A673 (cell line): ENCODE measurements around the gene LAMP1. TPM values are rescaled to one million over a fixed set of nuclear protein-coding genes. Genes with fewer than 3 reads are reported as not detected.

Experiments used
- BruUV-seq: library from RNA; stranded (reverse); fragments of 400-500 nt; replicated peaks from 2 replicates; lab custom pipeline; 2021; lab: Mats Ljungman, UMichigan
- CTCF ChIA-PET: fragments of 300-600 bp; sonication (Branson Sonifier 250); formaldehyde crosslinking; loops from one replicate; lab custom pipeline; 2022; ENCODE audit warnings: antibody characterized with exemption; lab: Charles Lee
- POLR2A ChIA-PET: fragments of 300-600 bp; sonication (Branson Sonifier 250); formaldehyde crosslinking; loops from one replicate; lab custom pipeline; 2022; ENCODE audit warnings: antibody characterized with exemption; ENCODE audit not compliant: low non-redundant PET; lab: Charles Lee
- DNase-seq: peaks from one replicate; pipeline ENCODE4 v3.0.0-alpha.2; 2015; ENCODE audit warnings: low spot score
- H3K27ac ChIP-seq: fragments of 200-600 bp; sonication (generic); 2 replicates; pipeline ENCODE4 v1.5.1; 2016; ENCODE audit warnings: mixed run types, low read depth, mild to moderate bottlenecking, mixed read lengths, antibody characterized with exemption, low read length; ENCODE audit not compliant: poor library complexity, severe bottlenecking
- H3K27me3 ChIP-seq: fragments of 200-600 bp; sonication (generic); replicated peaks from 2 replicates; pipeline ENCODE4 v1.6.1; 2017; ENCODE audit warnings: mixed run types, low read depth, mild to moderate bottlenecking, mixed read lengths, antibody characterized with exemption, low read length; ENCODE audit not compliant: insufficient read depth, poor library complexity
- H3K36me3 ChIP-seq: fragments of 200-600 bp; sonication (generic); 2 replicates; pipeline ENCODE4 v1.6.1; 2016; ENCODE audit warnings: mixed run types, mild to moderate bottlenecking, mixed read lengths, antibody characterized with exemption, low read length; ENCODE audit not compliant: insufficient read depth, poor library complexity, severe bottlenecking
- H3K4me1 ChIP-seq: fragments of 200-600 bp; sonication (generic); 2 replicates; pipeline ENCODE4 v1.6.1; 2017; ENCODE audit warnings: mixed run types, mild to moderate bottlenecking, mixed read lengths, antibody characterized with exemption, low read length; ENCODE audit not compliant: insufficient read depth, poor library complexity, severe bottlenecking
- H3K4me3 ChIP-seq: fragments of 200-600 bp; sonication (generic); 2 replicates; pipeline ENCODE4 v1.5.1; 2016; ENCODE audit warnings: low read depth, mixed run types, mild to moderate bottlenecking, mixed read lengths, low read length; ENCODE audit not compliant: poor library complexity, severe bottlenecking
- H3K9me3 ChIP-seq: fragments of 200-600 bp; sonication (generic); 2 replicates; pipeline ENCODE4 v1.6.1; 2016; ENCODE audit warnings: mixed run types, low read depth, mild to moderate bottlenecking, mixed read lengths, antibody characterized with exemption, low read length; ENCODE audit not compliant: poor library complexity, severe bottlenecking
- CTCF ChIP-seq: fragments of 300-800, 200-600 bp; sonication (generic); conservative IDR thresholded peaks from 2 replicates; pipeline ENCODE4 v1.5.1; 2017; ENCODE audit warnings: low read depth, mild to moderate bottlenecking, antibody characterized with exemption, low read length, moderate library complexity, mixed read lengths
- EZH2 ChIP-seq: fragments of 200-600 bp; sonication (generic); IDR thresholded peaks from 2 replicates; pipeline ENCODE4 v1.6.1; 2017; ENCODE audit warnings: borderline replicate concordance, low read depth, mild to moderate bottlenecking, mixed read lengths, antibody characterized with exemption, low read length; ENCODE audit not compliant: poor library complexity, severe bottlenecking
- intact Hi-C: fragments of 100-400 bp; cut with micrococcal nuclease; formaldehyde crosslinking; loops from one replicate; pipeline ENCODE4 v1.10.0; 2022; ENCODE audit not compliant: unreplicated experiment
- total RNA-seq: library from RNA; stranded (reverse); gene quantifications from 2 replicates; pipeline ENCODE4 v1.2.3, GENCODE V29; 2021

The LAMP1 gene
- total RNA-seq, 1 experiment from 2014 or later = 129 TPM

DNA sequence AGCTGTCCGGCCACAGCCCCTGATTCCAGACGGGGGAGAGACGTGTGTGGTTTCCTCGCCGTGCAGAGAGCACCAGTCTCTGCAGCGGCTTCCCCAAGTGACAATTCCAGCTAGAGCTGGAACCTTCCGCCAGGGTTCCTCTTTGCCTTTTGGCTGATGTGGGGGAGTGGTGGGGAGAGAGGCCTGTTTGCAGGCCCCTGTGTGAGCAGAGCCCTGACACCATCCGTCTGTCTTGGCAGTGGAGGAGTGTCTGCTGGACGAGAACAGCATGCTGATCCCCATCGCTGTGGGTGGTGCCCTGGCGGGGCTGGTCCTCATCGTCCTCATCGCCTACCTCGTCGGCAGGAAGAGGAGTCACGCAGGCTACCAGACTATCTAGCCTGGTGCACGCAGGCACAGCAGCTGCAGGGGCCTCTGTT, 25.0 kb downstream of the LAMP1 start:
- ChIA-PET POLR2A (no interaction called here), CTCF (no interaction called here)
- Histone ChIP-seq H3K27me3 (no peaks in the 10 kb centered on the region), H3K4me3 (no peak overlapping the region), H3K27ac (no peak overlapping the region), H3K36me3 (peaks cover 30% of the 10 kb centered on the region), H3K4me1 (no peaks in the 10 kb centered on the region), H3K9me3 (no peaks in the 10 kb centered on the region)
- DNase-seq = no peak
- BruUV-seq = no TSS peak
- intact Hi-C loops = no loop called here
- no peak for TF ChIP-seq EZH2
- TF ChIP-seq CTCF = no peak

DNA sequence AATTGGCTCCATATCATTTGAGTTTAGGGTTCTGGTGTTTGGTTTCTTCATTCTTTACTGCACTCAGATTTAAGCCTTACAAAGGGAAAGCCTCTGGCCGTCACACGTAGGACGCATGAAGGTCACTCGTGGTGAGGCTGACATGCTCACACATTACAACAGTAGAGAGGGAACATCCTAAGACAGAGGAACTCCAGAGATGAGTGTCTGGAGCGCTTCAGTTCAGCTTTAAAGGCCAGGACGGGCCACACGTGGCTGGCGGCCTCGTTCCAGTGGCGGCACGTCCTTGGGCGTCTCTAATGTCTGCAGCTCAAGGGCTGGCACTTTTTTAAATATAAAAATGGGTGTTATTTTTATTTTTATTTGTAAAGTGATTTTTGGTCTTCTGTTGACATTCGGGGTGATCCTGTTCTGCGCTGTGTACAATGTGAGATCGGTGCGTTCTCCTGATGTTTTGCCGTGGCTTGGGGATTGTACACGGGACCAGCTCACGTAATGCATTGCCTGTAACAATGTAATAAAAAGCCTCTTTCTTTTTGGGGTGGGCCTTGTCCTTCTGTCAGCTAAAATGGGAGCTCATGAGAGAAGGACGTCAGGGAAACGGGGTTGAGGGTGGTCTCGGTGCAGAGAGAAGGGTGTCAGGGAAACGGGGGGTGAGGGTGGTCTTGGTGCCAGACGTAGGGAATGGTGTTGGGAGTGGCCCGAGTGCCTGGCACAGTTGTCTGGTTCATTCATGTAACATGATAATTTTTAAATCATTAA, 26.0 kb downstream of the LAMP1 start:
- intact Hi-C loops = no loop called here
- H3K36me3 ChIP-seq = peaks cover 30% of the 10 kb centered on the region
- H3K9me3 ChIP-seq = no peaks in the 10 kb centered on the region
- ChIA-PET POLR2A (no interaction called here), CTCF (no interaction called here)
- BruUV-seq = TSS peak; percentile 96
- no peaks in the 10 kb centered on the region for H3K27me3 ChIP-seq
- H3K4me3 ChIP-seq = no peak overlapping the region
- H3K4me1 ChIP-seq = no peaks in the 10 kb centered on the region
- TF ChIP-seq CTCF = no peak
- DNase-seq = no peak
- no peak overlapping the region for H3K27ac ChIP-seq

DNA sequence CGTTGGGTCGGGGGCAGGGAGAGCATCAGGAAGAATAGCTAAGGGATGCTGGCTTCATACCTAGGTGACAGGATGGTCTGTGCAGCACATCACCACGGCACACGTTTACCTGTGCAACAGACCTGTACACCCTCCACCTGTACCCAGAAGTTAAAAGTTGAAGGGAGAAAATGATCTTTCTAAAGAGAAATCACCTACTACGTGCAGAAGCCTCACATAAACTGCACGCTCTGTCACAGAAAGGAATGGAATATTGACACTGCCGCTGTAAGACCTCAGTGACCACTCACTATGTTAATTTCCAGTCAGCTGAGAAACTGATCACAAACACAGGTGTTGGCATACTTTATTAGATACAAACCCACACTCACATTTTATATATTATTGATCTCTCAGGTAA, 26.8 kb downstream of the LAMP1 start:
- no peak for TF ChIP-seq EZH2
- TF ChIP-seq CTCF = no peak
- no peaks in the 10 kb centered on the region for H3K27me3 ChIP-seq
- no peaks in the 10 kb centered on the region for H3K9me3 ChIP-seq
- CTCF ChIA-PET = no interaction called here
- no peak for DNase-seq
- H3K36me3 ChIP-seq = peaks cover 30% of the 10 kb centered on the region
- no peak overlapping the region for H3K4me3 ChIP-seq
- no TSS peak for BruUV-seq
- POLR2A ChIA-PET = no interaction called here
- no peaks in the 10 kb centered on the region for H3K4me1 ChIP-seq
- intact Hi-C loops = no loop called here
- no peak overlapping the region for H3K27ac ChIP-seq
